ENCODE data around the gene ZNF646. TPM values are rescaled to one million over a fixed set of nuclear protein-coding genes. Genes with fewer than 3 reads are reported as not detected.

ZNF646 gene
- total and polyA plus RNA-seq, 3 donors from 2014 or later = 68.9 to 80.3 (median 74.0) TPM

DNA sequence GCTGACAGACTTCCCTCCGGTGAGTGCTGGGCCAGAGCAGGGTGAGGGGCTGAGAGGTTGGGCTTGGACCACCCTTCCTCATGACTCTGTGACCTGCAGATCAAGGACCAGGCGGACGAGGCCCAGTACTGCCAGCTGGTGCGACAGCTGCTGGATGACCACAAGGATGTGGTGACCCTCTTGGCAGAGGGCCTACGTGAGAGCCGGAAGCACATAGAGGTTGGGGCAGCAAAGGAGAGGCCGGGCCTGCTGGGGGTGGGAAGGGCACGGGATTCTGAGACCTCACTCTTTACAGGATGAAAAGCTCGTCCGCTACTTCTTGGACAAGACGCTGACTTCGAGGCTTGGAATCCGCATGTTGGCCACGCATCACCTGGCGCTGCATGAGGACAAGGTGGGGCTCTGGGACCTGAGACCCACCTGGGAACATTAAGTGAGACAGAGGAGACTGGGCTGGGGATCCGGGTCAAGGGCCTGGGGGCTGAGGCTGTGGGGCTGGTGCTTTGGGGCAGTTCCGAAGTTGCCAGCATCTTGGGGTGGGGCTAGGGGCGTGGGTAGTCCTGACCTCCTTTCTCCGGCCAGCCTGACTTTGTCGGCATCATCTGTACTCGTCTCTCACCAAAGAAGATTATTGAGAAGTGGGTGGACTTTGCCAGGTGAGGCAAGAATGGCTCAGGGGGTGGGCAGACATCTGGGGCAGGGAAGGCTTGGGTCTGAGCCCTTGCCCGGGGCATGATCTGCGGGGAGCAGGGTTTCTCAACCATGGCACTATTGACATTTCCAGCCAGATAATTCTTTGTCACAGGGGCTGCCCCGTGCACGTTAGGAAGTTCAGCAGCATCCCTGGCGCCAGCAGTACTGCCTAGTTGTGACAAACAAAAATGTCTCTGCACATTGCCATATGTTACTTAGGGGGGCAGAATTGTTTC is 36.1 kb downstream of the ZNF646 start:
- Histone ChIP-seq H3K27ac (no peak overlapping the region), H3K36me3 (ENCODE audit: low read depth, missing control alignments) (no peaks in the 10 kb centered on the region), H3K4me3 (no peak overlapping the region), H3K27me3 (no peaks in the 10 kb centered on the region), H3K9me3 (no peaks in the 10 kb centered on the region), H3K4me1 (peaks cover 31% of the 10 kb centered on the region)
- no peak for TF ChIP-seq POLR2A (IDR thresholded peaks at IDR 0.05)
- intact Hi-C loops (cut with DNase I; ENCODE audit: low total_unique reads) = no loop called here
- DNase-seq = no peak
- WGBS, 2 donors = 86% methylated on average over 14 to 26 of the region's 26 CpGs

DNA sequence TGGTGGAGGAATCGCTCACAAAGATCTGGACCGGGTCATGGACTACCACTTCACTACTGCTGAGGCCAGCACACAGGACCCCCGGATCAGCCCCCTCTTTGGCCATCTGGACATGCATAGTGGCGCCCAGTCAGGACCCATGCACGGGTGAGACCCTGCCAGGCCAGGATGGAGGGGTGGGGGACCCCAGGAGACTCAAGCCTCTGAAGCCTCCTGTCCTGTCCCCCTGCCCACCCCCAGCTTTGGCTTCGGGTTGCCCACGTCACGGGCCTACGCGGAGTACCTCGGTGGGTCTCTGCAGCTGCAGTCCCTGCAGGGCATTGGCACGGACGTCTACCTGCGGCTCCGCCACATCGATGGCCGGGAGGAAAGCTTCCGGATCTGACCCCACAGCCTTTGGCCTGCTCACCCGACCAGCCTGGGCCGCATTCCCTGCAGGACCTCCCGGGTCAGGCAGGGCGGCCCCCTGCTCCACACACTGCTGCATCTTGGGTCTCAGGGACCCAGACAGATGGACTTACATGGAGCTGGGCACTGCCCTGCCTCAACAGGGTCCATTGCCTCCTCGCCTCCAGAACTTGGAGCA is 37.8 kb downstream of the ZNF646 start:
- WGBS, 2 donors = 88 to 91% methylated on average over 6 to 23 of the region's 23 CpGs
- no peak for DNase-seq
- no peaks in the 10 kb centered on the region for H3K27me3 ChIP-seq
- H3K36me3 ChIP-seq (ENCODE audit: low read depth, missing control alignments) = no peaks in the 10 kb centered on the region
- intact Hi-C loops (cut with DNase I; ENCODE audit: low total_unique reads) = no loop called here
- no peaks in the 10 kb centered on the region for H3K9me3 ChIP-seq
- TF ChIP-seq, protein P1, sequence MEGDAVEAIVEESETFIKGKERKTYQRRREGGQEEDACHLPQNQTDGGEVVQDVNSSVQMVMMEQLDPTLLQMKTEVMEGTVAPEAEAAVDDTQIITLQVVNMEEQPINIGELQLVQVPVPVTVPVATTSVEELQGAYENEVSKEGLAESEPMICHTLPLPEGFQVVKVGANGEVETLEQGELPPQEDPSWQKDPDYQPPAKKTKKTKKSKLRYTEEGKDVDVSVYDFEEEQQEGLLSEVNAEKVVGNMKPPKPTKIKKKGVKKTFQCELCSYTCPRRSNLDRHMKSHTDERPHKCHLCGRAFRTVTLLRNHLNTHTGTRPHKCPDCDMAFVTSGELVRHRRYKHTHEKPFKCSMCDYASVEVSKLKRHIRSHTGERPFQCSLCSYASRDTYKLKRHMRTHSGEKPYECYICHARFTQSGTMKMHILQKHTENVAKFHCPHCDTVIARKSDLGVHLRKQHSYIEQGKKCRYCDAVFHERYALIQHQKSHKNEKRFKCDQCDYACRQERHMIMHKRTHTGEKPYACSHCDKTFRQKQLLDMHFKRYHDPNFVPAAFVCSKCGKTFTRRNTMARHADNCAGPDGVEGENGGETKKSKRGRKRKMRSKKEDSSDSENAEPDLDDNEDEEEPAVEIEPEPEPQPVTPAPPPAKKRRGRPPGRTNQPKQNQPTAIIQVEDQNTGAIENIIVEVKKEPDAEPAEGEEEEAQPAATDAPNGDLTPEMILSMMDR (IDR thresholded peaks at IDR 0.05) = no peak
- no peak for TF ChIP-seq POLR2A (IDR thresholded peaks at IDR 0.05)
- H3K4me1 ChIP-seq = peaks cover 32% of the 10 kb centered on the region
- no peak overlapping the region for H3K4me3 ChIP-seq
- H3K27ac ChIP-seq = no peak overlapping the region

DNA sequence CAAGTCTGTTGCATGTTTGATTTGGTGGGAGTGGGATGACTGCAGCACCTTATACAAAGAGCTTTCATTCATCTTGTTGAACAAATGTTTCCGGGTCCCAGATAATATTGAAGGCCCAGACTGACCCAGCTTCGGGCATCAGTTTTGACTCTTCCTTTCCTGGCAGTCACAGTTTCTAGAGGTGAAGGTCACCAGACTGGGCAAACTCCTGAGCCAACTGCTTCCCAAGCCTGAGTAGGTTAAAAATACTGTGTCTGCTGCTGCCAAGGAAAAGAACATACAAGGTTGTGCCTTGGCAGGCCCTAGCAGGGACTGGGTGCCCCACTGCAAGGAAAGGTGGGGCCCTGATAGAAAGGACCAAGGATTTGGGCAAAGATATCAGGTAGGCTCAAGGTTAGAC is 38.5 kb downstream of the ZNF646 start:
- H3K9me3 ChIP-seq = no peaks in the 10 kb centered on the region
- intact Hi-C loops (cut with DNase I; ENCODE audit: low total_unique reads) = no loop called here
- H3K27me3 ChIP-seq = no peaks in the 10 kb centered on the region
- no peaks in the 10 kb centered on the region for H3K36me3 ChIP-seq (ENCODE audit: low read depth, missing control alignments)
- H3K4me3 ChIP-seq = no peak overlapping the region
- peak overlapping the region in 1 of 2 donors; percentile 48 for H3K27ac ChIP-seq
- TF ChIP-seq, protein P1 (IDR thresholded peaks at IDR 0.05) = no peak
- TF ChIP-seq POLR2A (IDR thresholded peaks at IDR 0.05) = no peak
- no peak for DNase-seq
- 38 to 57% methylated on average over 2 of the region's 2 CpGs for WGBS, 2 donors
- peaks cover 32% of the 10 kb centered on the region for H3K4me1 ChIP-seq

DNA sequence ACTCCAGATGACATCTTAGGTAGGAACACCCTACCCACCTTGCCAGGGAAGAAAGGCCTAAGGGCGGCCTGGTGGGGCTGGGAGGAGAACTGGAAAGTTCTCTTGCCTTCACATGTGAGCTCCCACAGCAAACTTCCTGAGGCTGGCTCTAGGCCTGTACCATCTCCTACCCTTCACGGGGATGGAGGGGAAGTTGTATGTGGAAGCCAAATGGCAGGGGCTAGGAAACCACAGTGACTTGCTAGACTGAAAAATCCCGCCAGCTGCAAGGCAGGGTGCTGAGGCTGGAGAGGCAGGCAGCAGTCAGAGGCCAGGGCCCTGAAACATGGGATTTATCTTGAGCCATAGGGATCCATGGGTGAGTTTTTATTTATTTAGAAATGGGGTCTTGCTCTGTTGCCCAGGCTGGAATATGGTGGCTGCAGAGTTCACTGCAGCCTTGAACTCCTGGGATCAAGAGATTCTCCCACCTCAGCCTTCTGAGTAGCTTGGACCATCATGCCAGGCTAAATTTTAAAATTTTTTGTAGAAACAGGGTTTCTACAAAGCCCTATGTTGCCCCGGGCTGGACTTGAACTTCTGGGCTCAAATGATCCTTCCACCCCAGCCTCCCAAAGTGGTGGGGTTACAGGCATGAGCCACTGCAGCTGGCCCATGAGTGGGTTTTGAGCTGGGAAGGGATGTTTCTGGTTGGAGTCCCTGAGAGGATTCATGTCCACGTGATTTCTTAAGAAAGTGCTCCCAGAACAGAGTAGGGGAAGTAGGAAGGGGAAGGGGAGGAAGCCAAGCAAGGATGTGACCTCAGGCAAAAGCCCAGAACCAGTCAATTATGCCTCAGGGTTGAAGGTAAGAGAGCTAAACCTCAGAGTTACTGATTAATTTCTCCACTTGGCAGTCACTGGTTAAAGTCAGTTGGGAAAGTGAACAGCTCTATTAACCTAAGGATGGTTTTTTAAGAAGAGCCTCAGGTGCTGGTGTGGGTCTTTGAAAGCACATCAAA is 39.2 kb downstream of the ZNF646 start:
- WGBS, 2 donors = 71 to 77% methylated on average over 4 to 5 of the region's 5 CpGs
- intact Hi-C loops (cut with DNase I; ENCODE audit: low total_unique reads) = no loop called here
- Histone ChIP-seq H3K36me3 (ENCODE audit: low read depth, missing control alignments) (no peaks in the 10 kb centered on the region), H3K9me3 (no peaks in the 10 kb centered on the region), H3K27ac (peak overlapping the region in 1 of 2 donors; percentile 48), H3K27me3 (no peaks in the 10 kb centered on the region), H3K4me3 (no peak overlapping the region), H3K4me1 (peaks cover 32% of the 10 kb centered on the region)
- no peak for TF ChIP-seq POLR2A (IDR thresholded peaks at IDR 0.05)
- TF ChIP-seq, protein P1 (IDR thresholded peaks at IDR 0.05) = no peak
- no peak for DNase-seq

Measured in testis (tissue), 3 donors.